AG04449 (cell line): ENCODE measurements around the gene WFDC6.

ENCODE experiments used
- CTCF ChIA-PET: fragments of 350-600 bp; formaldehyde crosslinking; extraction: SDS; loops from one replicate; lab custom pipeline; 2021; ENCODE audit warnings: antibody characterized with exemption; lab: Yijun Ruan, JAX
- POLR2A ChIA-PET: fragments of 400-600, 350-600 bp; formaldehyde crosslinking; extraction: SDS; loops from one replicate; lab custom pipeline; 2020; ENCODE audit warnings: antibody characterized with exemption, inconsistent platforms; lab: Yijun Ruan, JAX
- DNase-seq: peaks from one replicate; pipeline ENCODE4 v3.0.0-alpha.2; 2010; ENCODE audit warnings: low read depth, low spot score
- H3K4me3 ChIP-seq: 2 replicates; pipeline ENCODE4 v1.5.1; 2011; ENCODE audit warnings: low read depth, mild to moderate bottlenecking, control low read depth, low read length
- CTCF ChIP-seq: IDR thresholded peaks from one replicate; pipeline ENCODE4 v1.5.1; 2011; ENCODE audit warnings: mild to moderate bottlenecking, moderate library complexity, low read length, control low read depth, inconsistent platforms; ENCODE audit not compliant: insufficient read depth; ENCODE audit errors: missing control alignments

Gene WFDC6

GRCh38 chr20:45550765-45551164, 11.5 kb upstream of the WFDC6 start:
- no peak overlapping the region for H3K4me3 ChIP-seq
- ChIA-PET POLR2A (no interaction called here), CTCF (interaction anchor here (3.8 kb wide), 1 partner anchor 220 kb away, joined by 20 read pairs; no protein-coding TSS in a partner anchor)
- TF ChIP-seq CTCF: no peak
- DNase-seq: no peak

- ChIA-PET POLR2A (no interaction called here), CTCF (interaction anchor here (2.4 kb wide), 1 partner anchor 223 kb away, joined by 37 read pairs; no protein-coding TSS in a partner anchor)
- H3K4me3 ChIP-seq: no peak overlapping the region
- no peak for DNase-seq
- TF ChIP-seq CTCF: no peak
These were observed 9.1 kb upstream of the WFDC6 start for GRCh38 chr20:45548410-45548809.

- no peak within 1 kb of the TSS for H3K4me3 ChIP-seq
- POLR2A ChIA-PET: no interaction called here
- no peak for DNase-seq
- CTCF ChIA-PET: interaction anchor here (2.4 kb wide), 1 partner anchor 224 kb away, joined by 37 read pairs; no protein-coding TSS in a partner anchor
- TF ChIP-seq CTCF: no peak
These were observed 8.0 kb upstream of the WFDC6 start, which contains the start of gene EPPIN for GRCh38 chr20:45547206-45547770. EPPIN (minus strand) TSS chr20:45547401; CDS start chr20:45547357, 44 bp downstream.

- DNase-seq: no peak
- CTCF ChIA-PET: interaction anchor here (2.3 kb wide), 1 partner anchor 224 kb away, joined by 43 read pairs; no protein-coding TSS in a partner anchor
- POLR2A ChIA-PET: no interaction called here
- no peak for TF ChIP-seq CTCF
- H3K4me3 ChIP-seq: no peak overlapping the region
These were observed 6.6 kb upstream of the WFDC6 start for GRCh38 chr20:45545754-45546453.

- TF ChIP-seq CTCF: no peak
- DNase-seq: no peak
- H3K4me3 ChIP-seq: no peak overlapping the region
- ChIA-PET POLR2A (no interaction called here), CTCF (interaction anchor here (2.3 kb wide), 1 partner anchor 225 kb away, joined by 43 read pairs; no protein-coding TSS in a partner anchor)
These were observed 6.1 kb upstream of the WFDC6 start for GRCh38 chr20:45545351-45545750.

GRCh38 chr20:45538209-45538799, 978 bp downstream of the WFDC6 start:
- CTCF ChIA-PET: interaction anchor here (2.6 kb wide), 1 partner anchor 233 kb away, joined by 12 read pairs; no protein-coding TSS in a partner anchor
- DNase-seq: no peak
- TF ChIP-seq CTCF: no peak
- POLR2A ChIA-PET: no interaction called here
- no peak overlapping the region for H3K4me3 ChIP-seq
